Suprapubic skin (tissue), 4 donors: ENCODE results near the gene UPF3B. TPM values are rescaled to one million over a fixed set of nuclear protein-coding genes. Genes with fewer than 3 reads are reported as not detected.
"Not testable (repeated sequence)": the region's sequence is repeated elsewhere in the genome, so short reads cannot be mapped to it uniquely, and the experiment has no call there.

Experiments
- DNase-seq, 2 donors: peaks; one replicate each; pipeline ENCODE4 v3.0.0-alpha.2; 2019; ENCODE audit warnings: low spot score in 2 of 2
- H3K27ac ChIP-seq: fragments of 200-600 bp; sonication (generic); one replicate; pipeline ENCODE4 v1.5.1; 2019
- H3K27me3 ChIP-seq: fragments of 200-600 bp; sonication (generic); one replicate; pipeline ENCODE4 v1.5.1; 2019
- H3K36me3 ChIP-seq: fragments of 200-600 bp; sonication (generic); one replicate; pipeline ENCODE4 v1.5.1; 2019
- H3K4me1 ChIP-seq: fragments of 200-600 bp; sonication (generic); one replicate; pipeline ENCODE4 v1.5.1; 2019
- H3K4me3 ChIP-seq: fragments of 200-600 bp; sonication (generic); one replicate; pipeline ENCODE4 v1.5.1; 2019; ENCODE audit warnings: mild to moderate bottlenecking
- H3K9me3 ChIP-seq: fragments of 200-600 bp; sonication (generic); one replicate; pipeline ENCODE4 v1.5.1; 2019
- EP300 ChIP-seq: sonication (generic); formaldehyde crosslinking; IDR thresholded peaks from one replicate; pipeline ENCODE4 v1.6.1; 2017; ENCODE audit warnings: antibody characterized with exemption
- POLR2A ChIP-seq, 2 donors: fragments of 450-650 bp; IDR thresholded peaks; one replicate each; pipeline ENCODE4 v1.6.1; 2017; ENCODE audit warnings: antibody characterized with exemption in 2 of 2, mild to moderate bottlenecking in 2 of 2, moderate library complexity in 2 of 2
- POLR2AphosphoS5 ChIP-seq, 3 donors: sonication (generic); formaldehyde crosslinking; IDR thresholded peaks; one replicate each; pipeline ENCODE4 v1.6.1; 2017; ENCODE audit warnings: antibody characterized with exemption in 3 of 3
- WGBS: methylation state at CpG from one replicate; pipeline ENCODE4 v1.1.5; 2018; 5-methylcytosine and 5-hydroxymethylcytosine counted together
- total RNA-seq, 4 donors: library from RNA; depleted of rRNA; stranded (reverse); fragments of >200 nt; gene quantifications; one replicate each; pipeline ENCODE4 v1.1.0, GENCODE V29; 2016
- TF ChIP-seq, protein P1 (sequence below), 2 donors: fragments of 200-600 bp in 1 of 2; fragments of 450-650 bp in 1 of 2; sonication (generic) in 1 of 2; IDR thresholded peaks; one replicate each; pipeline ENCODE4 v1.5.1; 2016 to 2019; ENCODE audit warnings: antibody characterized with exemption in 2 of 2, mild to moderate bottlenecking in 1 of 2, moderate library complexity in 1 of 2

The UPF3B gene, protein sequence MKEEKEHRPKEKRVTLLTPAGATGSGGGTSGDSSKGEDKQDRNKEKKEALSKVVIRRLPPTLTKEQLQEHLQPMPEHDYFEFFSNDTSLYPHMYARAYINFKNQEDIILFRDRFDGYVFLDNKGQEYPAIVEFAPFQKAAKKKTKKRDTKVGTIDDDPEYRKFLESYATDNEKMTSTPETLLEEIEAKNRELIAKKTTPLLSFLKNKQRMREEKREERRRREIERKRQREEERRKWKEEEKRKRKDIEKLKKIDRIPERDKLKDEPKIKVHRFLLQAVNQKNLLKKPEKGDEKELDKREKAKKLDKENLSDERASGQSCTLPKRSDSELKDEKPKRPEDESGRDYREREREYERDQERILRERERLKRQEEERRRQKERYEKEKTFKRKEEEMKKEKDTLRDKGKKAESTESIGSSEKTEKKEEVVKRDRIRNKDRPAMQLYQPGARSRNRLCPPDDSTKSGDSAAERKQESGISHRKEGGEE
- 1 to 10 TPM; 2.7 to 6.6 (median 5.5) TPM for total RNA-seq

DNA sequence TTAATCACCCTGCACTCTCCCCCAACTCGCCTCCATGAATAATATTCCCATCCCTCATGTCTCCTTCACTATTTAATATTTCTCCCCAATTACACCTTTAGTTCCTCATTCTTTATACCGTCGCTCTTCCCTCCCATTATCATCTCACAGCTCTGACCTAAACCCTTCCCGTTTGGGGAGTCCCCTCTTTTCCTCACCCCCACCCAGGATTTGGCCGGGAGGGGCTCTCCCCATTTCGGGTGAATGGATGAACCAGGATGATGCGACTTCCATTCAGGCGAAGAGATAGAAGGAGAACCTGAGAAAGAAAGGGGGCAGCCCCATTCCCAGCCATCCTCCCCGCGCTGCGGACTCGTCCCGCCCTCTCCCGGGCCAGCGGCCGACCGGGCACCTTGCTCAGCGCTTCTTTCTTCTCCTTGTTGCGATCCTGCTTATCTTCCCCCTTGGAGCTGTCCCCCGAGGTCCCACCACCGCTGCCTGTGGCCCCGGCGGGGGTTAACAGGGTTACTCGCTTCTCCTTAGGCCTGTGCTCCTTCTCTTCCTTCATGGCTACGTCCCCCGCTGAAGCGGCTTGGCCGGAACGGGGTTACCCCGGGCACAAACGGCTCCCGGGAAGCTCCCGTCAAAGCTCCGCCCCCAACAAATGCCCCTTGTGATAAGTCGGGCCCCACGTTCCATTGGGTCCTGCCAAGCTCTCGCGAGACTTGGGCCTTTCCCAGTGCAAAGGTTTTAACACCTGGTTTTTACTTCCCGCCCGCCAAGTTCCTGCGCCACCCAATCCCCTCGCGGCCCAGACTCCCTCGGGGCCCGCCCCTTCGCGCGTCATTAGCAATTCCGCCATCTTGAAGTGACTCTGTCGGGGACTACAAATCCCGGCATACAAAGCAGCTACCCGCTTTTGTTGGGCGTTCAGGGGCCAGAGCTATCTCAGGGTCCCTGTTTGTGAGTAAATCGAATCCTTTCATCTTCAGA is at the start of gene UPF3B:
UPF3B (minus strand) TSS at position 582 of the 972 bp plus-strand sequence; CDS start at position 547, 35 bp downstream.
- H3K27ac ChIP-seq, result peak within 1 kb of the TSS; percentile 89
- no peaks in the 10 kb centered on the region for H3K9me3 ChIP-seq
- peaks cover 6% of the 10 kb centered on the region for H3K4me1 ChIP-seq
- peak within 1 kb of the TSS; percentile 65 for H3K4me3 ChIP-seq
- peak; percentile 97 for DNase-seq
- TF ChIP-seq POLR2A (IDR thresholded peaks at IDR 0.05) (no peak), EP300 (no peak), POLR2AphosphoS5 (IDR thresholded peaks at IDR 0.05) (no peak)
- TF ChIP-seq, protein P1, sequence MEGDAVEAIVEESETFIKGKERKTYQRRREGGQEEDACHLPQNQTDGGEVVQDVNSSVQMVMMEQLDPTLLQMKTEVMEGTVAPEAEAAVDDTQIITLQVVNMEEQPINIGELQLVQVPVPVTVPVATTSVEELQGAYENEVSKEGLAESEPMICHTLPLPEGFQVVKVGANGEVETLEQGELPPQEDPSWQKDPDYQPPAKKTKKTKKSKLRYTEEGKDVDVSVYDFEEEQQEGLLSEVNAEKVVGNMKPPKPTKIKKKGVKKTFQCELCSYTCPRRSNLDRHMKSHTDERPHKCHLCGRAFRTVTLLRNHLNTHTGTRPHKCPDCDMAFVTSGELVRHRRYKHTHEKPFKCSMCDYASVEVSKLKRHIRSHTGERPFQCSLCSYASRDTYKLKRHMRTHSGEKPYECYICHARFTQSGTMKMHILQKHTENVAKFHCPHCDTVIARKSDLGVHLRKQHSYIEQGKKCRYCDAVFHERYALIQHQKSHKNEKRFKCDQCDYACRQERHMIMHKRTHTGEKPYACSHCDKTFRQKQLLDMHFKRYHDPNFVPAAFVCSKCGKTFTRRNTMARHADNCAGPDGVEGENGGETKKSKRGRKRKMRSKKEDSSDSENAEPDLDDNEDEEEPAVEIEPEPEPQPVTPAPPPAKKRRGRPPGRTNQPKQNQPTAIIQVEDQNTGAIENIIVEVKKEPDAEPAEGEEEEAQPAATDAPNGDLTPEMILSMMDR (IDR thresholded peaks at IDR 0.05), result no peak
- peaks cover 5% of the 10 kb centered on the region for H3K36me3 ChIP-seq
- WGBS, result 42% methylated on average over 53 of the region's 54 CpGs
- no peaks in the 10 kb centered on the region for H3K27me3 ChIP-seq

DNA sequence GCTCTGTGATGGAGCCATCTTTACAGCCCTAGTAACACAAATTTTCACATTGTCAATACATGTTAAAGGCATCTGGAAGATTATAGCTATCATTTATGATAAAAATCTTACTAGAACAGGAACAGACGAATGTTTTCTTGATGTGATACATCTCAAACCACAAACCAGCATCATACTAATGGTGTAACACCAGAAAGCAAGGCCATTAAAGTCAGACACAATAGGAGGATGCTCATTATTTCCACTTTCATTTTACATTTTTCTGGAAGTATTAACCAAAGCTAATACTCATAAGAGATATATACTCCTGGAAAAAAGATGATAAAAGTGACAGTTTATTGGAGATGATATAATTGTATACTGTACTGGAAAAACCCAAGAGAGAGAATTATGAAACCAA is 48.2 kb upstream of the UPF3B start:
- H3K27ac ChIP-seq, result no peak overlapping the region
- WGBS, result 58% methylated on average over 1 of the region's 1 CpG
- no peaks in the 10 kb centered on the region for H3K9me3 ChIP-seq
- H3K4me1 ChIP-seq, result no peaks in the 10 kb centered on the region
- no peaks in the 10 kb centered on the region for H3K27me3 ChIP-seq
- no peaks in the 10 kb centered on the region for H3K36me3 ChIP-seq
- TF ChIP-seq POLR2A (IDR thresholded peaks at IDR 0.05) (no peak), EP300 (no peak), POLR2AphosphoS5 (IDR thresholded peaks at IDR 0.05) (no peak)
- TF ChIP-seq, protein P1 (IDR thresholded peaks at IDR 0.05), result no peak
- no peak for DNase-seq
- no peak overlapping the region for H3K4me3 ChIP-seq

- Histone ChIP-seq H3K36me3 (no peaks in the 10 kb centered on the region), H3K4me1 (no peaks in the 10 kb centered on the region), H3K27me3 (no peaks in the 10 kb centered on the region), H3K9me3 (no peaks in the 10 kb centered on the region), H3K27ac (no peak overlapping the region), H3K4me3 (no peak overlapping the region)
- no peak for TF ChIP-seq POLR2AphosphoS5 (IDR thresholded peaks at IDR 0.05)
- no peak for TF ChIP-seq EP300
- TF ChIP-seq POLR2A (IDR thresholded peaks at IDR 0.05), result no peak
- TF ChIP-seq, protein P1 (IDR thresholded peaks at IDR 0.05), result no peak
- WGBS, result 18% methylated on average over 2 of the region's 2 CpGs
- DNase-seq, result no peak
Observed at GRCh38 chrX:119899125-119899524, 46.4 kb upstream of the UPF3B start.

DNA sequence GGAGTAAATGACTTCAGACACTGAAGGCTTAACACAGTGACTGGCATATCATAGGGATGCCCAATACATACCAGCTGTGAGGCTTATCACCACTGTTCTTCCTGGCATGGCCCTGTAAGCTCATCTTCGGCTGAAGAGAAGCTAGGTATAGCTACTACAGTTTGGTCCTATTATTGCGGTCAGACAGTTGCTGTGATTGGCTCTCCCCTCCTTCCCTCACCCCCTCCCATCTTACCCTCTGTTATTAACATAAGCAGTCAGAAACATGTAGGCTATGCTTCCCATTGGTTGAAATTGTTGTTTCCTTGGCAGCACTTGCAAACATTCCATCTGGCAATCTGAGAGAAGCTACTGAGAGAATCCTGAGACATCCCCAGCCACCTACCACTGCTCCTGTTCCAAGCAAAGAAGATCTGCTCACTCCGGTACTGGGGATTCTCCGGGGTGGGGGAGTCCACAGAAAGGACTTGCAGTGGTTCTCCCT is 43.1 kb upstream of the UPF3B start, which contains the start of gene AKAP14:
AKAP14 (plus strand) TSS at position 51 of the 484 bp plus-strand sequence. CDS start 7,331 bp downstream, outside the sequence.
- no peak within 1 kb of the TSS for H3K4me3 ChIP-seq
- no peak within 1 kb of the TSS for H3K27ac ChIP-seq
- TF ChIP-seq POLR2AphosphoS5 (IDR thresholded peaks at IDR 0.05) (no peak), EP300 (no peak), POLR2A (IDR thresholded peaks at IDR 0.05) (no peak)
- TF ChIP-seq, protein P1 (IDR thresholded peaks at IDR 0.05), result no peak
- no peaks in the 10 kb centered on the region for H3K36me3 ChIP-seq
- 74% methylated on average over 4 of the region's 4 CpGs for WGBS
- no peaks in the 10 kb centered on the region for H3K9me3 ChIP-seq
- H3K27me3 ChIP-seq, result no peaks in the 10 kb centered on the region
- no peak for DNase-seq
- H3K4me1 ChIP-seq, result no peaks in the 10 kb centered on the region

GRCh38 chrX:119891961-119892692 is 39.4 kb upstream of the UPF3B start:
- not testable (repeated sequence) for H3K27me3 ChIP-seq, H3K4me3 ChIP-seq, H3K4me1 ChIP-seq, DNase-seq, H3K27ac ChIP-seq, H3K36me3 ChIP-seq, H3K9me3 ChIP-seq
- WGBS, result 73% methylated on average over 16 of the region's 16 CpGs

DNA sequence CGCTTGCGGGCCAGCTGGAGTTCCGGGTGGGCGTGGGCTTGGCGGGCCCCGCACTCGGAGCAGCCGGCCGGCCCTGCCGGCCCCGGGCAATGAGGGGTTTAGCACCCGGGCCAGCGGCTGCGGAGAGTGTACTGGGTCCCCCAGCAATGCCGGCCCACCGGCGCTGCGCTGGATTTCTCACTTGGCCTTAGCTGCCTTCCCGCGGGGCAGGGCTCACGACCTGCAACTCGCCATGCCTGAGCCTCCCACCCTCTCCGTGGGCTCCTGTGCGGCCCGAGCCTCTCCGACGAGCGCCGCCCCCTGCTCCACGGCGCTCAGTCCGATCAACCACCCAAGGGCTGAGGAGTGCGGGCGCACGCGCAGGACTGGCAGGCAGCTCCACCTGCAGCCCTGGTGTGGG is 37.9 kb upstream of the UPF3B start:
- H3K36me3 ChIP-seq, H3K9me3 ChIP-seq, DNase-seq, H3K4me3 ChIP-seq, H3K27me3 ChIP-seq, H3K4me1 ChIP-seq, H3K27ac ChIP-seq: not testable (repeated sequence)
- 93% methylated on average over 3 of the region's 36 CpGs for WGBS
